GM18858 (cell line): ENCODE data around the gene RIPK1.
"Not testable (repeated sequence)": the region's sequence is repeated elsewhere in the genome, so short reads cannot be mapped to it uniquely, and the experiment has no call there.

Experiments used
- ATAC-seq: cut with Tn5 transposase; IDR thresholded peaks from one replicate; pipeline ENCODE4 v1.9.1; 2021; ENCODE audit not compliant: unreplicated experiment

RIPK1 gene

DNA sequence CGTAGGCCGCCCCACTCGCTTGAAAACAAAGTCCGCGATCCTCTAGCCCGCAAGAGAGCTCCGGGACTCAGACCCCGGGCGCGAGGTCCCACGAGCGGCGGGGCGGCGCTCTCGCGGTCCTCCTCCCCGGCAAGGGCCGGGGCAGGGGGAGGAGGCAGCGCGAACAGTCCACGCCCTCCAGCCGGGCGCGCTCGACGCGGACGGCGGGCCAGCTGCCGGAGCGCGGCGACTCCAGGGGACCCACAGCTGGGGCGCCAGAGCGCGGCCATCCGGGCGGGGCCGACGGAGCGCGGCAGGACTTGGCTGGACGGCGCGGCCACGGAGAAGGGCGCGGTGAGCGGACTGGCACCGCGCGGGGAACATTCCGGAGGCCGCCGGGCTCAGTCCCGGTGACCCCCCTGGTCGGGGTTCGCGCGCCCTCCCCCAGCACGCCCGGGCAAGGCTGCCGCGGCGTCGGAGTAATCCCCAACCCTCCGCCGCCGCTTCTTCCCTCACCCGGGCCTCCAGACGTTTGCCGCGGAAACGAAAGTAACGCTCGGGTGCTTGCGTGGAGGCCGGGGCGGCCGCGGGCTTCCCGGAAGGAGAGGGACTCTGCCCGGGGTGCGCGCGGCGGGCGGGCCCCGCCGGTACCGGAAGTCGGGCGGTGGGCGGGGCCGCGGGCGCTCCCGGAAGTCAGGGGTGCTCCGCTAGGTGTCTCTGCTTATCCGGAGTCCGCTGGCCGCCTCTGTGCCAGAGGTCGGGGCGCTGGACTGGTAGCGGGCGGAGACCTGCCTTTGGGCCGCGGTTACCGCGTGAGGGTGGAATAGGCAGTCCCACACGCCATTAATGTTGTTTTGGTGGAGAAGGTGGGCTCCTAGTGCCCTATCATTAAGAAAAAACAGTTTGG lies at the start of gene RIPK1:
Gene RIPK1 (plus strand): TSS at position 166 of the 886 bp plus-strand sequence. CDS start 8,330 bp downstream, outside the sequence.
- peak; percentile 78 for ATAC-seq

DNA sequence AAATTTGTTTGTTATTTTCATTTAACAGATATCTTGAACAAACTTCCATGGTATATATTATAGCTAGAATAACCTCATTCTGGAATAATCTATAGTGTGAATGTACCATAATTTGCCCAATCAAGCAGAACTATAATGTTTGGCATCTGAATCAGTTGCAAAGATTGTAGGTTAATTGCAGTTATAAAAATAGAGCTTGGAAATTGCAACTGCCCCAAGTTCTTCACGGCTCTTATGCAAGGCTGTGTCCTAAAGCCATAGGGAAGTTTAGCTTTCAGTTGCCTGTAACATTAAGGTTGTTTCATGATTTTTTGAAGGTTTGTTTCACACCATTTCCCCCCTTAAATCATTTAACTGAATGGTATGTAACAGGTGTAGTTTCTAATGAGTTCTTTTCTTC lies 49.2 kb upstream of the RIPK1 start:
- no peak for ATAC-seq

DNA sequence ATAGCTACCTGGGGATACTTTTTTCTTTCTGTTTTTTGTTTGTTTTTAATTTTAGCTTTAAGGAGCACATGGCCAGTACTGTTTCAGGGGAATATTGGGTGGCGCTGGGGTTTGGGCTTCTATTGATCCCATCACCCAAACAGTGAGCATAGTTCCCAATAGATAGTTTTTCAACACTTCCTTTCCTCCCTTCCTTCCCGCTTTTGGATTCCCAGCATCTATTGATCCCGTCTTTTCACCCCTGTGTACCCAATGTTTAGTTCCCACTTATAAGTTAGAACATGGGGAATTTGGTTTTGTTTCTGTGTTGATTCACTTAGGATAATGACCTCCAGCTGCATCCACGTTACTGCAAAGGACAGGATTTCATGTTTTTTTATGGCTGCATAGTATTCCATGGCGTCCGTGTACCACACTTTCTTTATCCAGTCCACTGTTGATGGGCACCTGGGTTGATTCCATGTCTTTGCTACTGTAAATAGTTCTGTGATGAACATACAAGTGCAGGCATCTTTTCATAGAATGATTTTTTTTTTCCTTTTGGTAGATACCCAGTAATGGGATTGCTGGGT lies 48.5 kb upstream of the RIPK1 start:
- no peak for ATAC-seq

DNA sequence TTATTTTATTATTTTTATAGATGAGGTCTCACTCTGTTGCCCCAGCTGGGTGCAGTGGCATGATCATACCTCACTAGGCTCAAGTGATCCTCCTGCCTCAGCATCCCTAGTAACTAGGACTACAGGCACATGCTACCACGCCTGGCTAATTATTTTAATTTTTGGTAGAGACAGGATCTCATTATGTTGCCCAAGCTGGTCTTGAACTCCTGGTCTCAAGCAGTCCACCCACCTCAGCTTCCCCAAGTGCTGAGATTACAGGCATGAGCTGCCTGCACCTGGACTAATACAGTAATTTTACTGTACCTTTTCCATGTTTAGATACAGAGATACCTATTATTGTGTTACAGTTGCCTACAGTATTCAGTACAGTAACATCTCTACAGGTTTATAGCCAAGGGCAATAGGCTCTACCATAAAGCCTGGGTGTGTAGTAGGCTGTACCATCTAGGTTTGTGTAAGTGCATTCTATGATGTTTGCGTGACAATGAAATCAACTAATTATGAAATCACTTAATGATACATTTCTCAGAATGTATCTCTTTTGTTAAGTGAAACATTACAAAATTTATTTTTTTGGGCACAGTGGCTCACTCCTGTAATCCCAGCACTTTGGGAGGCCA lies 47.2 kb upstream of the RIPK1 start:
- ATAC-seq = not testable (repeated sequence)

DNA sequence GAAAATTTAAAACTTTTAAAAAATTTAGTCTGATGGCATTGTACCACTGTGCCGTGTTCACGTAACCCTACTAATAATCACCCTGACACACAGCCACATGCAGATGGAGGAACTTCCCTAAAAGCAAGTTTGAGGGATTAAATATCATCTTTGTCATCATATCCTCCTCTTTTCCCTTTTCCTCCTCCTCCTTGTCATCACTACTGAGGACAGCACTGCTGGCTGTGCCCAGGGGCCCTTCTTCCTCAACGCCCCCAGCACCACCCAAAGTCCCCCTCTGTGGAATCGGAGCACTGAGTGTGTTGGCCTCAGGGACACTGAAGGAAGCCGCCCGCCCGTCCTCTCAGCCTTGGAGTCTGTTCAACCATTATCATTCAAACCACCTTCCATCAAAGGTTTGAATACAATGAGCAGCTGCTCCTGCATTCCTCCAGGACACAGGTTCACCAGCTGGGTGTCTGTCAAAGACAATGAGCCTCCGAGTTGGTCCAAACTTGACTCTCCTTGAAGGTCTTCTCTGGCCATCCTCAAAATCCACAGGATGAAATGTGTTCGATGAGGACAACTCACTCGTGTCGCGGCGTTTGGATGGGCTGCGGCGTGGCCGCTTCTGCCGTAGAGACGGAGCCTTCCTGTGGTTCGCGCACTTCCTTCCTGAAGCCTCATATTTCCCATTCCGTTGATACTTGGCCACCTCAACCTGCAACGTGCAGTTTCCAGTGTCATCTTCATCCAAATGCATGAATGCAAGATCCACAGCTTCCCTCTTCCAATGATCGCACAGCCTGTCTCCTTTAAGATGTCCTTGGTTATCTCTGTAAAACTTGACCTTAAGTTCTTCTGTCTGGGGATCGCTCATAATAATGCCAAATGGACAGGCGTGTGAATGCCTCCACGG lies 45.3 kb upstream of the RIPK1 start:
- ATAC-seq = no peak

DNA sequence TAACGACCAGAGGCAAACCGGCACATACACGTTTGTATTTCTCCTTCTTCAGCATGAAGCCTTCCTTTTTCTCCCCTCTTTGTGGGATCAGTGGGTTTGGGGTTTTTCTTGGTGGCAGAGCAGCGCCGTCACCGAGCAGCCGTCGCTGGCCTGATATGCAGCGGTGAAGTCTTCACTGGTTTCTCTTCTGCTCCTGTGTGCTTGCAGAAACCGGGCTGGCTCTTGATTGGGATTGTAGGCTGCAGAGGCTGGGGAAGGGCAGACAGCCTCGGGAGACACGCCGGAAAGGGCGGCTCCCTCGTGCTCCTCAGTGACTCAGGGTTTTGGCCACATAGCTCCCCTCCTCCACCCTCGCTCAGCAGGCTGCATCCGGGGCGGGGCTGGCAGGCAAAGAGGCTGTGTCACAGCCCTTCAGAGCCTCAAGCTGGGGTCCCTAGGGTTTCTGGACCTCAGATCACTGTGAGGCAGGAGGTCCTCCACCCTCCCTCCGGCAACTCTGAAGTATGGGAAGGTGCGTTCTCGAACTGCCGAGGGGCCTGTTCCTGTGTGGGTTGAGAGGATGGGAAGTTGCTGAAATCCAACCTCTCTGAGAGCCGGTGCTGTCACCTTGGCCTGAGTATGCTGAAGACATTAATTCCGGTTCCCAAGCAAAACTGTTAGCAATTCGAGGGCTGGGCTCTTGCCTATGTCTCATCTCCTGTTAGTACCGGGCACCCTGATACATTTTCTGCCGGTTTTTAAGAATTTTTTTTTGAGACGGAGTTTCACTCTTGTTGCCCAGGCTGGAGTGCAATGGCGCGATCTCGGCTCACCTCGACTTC lies 44.4 kb upstream of the RIPK1 start:
- ATAC-seq = peak; percentile 56

DNA sequence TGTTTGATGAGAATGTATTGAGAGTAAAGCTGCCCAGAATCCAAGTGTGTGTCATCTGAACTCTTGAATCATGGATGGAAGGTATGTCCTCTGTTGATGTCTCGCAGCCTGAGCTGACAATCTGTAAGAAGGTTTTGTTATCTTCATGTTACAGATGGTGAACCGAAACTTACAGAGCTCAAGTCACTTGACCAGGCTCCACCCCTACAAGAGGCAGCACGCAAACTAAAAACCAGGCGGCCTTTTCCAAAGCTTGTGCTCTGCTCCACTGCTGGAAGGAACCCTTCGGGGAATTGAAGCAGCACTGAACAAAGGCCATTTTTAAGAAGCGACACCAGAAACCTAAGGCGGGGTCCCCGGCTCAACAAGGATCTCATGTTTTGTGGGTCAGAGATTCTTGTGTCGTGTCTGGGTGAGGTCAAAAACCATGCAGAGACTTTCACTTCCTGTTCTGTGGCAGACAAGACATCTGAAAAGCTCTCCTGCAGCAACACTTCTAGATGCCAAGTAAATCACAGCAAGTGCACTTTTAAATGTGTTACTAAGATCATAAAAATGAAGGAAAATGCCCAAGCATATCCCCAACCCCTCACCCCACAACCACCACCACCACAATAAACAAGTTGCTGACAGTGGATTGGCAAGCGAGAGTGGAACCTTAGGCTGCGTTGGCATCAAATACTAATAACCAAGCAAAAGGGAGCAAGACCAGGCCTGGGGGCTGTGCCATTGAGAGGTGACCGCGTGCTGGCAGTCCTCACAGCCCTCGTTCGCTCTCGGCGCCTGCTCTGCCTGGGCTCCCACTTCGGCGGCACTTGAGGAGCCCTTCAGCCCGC lies 41.3 kb upstream of the RIPK1 start:
- peak; percentile 60 for ATAC-seq

DNA sequence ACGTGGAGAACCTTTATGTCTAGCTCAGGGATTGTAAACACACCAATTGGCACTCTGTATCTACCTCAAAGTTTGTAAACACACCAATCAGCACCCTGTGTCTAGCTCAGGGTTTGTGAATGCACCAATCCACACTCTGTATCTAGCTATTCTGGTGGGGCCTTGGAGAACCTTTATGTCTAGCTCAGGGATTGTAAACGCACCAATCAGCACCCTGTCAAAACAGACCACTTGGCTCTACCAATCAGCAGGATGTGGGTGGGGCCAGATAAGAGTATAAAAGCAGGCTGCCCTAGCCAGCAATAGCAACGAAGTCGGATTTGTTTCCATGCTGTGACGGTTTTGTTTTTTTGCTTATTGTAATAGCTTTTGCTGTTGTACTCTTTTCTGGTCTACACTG lies 40.1 kb upstream of the RIPK1 start:
- not testable (repeated sequence) for ATAC-seq

DNA sequence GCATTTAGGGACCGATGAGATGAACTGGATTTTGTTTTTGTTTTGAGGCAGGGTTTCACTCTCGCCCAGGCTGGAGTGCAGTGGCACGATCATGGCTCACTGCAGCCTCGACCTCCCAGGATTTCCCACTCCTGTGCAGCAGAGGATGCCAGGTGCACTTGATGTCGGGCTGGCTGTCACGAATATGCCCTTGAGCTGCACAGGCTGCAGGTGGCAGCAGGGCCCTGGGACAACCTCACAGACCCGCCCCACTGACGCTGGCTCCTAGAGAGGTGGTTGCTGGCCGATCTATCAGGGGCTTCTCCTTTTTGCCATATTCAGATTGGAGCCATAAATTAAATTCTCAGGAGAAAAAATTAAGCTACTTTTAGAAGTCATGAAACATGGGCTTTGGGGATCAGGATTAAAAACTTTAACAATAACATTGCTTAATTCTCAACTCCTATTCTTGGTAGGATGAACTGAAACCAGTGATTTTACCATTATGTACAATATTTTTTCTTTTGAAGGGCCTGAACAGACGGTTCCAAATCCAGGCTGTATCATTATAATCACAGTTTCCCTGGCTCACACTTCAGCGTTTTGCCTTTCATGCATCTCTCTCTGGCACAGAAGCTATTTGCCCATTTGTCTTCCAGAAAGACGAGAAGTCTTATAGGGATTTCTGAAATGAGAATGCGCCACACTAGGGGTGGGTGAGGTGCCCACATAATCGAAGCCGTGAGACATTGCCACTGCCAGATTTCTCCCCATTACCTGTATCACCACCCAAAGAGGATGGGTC lies 36.2 kb upstream of the RIPK1 start:
- no peak for ATAC-seq

DNA sequence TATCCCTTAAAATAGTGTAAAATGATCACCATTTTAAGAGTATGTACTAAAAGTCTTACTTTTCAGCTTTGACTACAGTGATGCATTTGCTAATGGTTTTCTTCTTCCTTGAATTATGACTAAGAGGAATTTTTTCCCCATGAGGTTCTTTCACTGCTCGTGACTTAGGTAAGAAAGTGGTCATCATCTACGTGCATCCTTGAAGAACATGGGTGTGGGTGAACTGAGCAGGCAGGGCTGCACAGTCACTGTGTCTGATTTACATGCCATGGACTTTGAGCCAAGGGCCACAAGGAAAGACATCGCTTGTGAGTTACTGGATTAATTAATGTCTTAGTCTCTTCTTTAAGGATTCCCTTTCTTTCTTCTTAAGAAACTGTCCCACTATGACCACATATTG lies 35.3 kb upstream of the RIPK1 start:
- ATAC-seq = no peak

DNA sequence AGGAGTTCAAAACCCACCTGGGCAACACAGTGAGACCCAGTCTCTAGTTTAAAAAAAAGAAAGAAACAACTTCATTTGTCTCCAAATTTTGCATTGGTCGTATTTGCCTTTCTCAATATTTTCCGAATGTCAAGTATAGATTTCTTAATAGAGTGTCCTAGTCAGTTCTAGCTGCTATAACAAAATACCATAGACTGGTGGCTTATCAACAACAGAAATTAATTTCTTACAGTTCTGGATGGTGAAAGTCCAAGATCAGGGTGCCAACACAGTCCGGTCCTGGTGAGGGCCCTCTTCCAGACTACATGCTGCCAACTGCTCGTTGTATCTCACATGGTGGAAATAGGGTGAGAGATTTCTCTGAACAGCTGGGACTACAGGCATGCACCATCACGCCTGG lies 34.6 kb upstream of the RIPK1 start:
- no peak for ATAC-seq

DNA sequence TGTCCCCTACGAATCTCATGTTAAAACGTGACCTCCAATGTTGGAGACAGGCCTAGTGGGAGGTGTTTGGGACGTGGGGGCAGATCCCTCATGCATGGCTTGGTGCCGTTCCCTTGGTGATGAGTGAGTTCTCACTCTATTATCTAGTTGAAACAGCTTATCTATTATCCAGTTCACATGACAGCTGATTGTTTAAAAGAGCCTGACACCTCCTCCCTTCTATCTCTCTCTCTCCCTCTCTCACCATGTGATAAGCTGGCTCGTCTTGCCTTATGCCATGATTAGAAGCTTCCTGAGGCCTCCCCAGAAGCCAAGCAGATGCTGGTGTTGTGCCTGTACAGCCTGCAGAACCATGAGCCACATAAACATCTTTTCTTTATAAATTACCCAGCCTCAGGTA lies 32.9 kb upstream of the RIPK1 start:
- ATAC-seq = no peak

DNA sequence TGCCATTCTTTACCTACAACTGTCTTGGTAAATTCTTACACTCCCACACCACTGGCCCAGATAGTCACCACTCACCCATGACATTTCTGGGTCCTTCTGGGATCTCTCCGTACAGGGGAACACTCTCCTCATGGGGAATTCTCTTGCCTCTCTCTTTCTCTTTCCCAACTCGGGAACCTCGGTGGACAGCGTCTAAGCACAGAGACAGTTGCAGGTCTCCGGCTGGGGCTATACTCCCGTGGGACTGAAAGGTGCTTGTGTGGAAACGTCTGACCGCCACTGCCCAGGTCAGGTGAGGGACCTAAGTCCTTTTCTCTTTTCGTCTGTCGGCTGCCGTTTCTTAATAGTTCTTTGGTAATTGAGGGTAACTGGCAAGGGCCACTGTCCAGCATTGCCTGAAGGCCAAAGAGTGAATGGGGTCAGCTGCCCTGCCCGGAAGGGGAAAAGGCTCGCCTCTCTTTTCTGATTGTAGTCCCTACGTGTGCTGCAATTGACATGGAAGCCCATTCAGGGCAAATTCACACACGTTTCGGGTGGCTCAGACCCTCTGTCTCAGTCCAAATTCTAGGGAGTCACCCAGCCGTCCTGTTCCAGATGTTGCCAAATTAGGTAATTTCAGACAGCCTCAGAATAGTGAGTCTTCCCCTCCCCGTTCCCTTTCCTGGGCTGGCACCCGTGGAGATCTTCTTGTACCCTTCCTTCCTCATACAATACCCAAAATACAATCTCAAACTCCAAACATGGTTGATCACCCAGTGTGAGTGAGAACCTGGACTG lies 31.2 kb upstream of the RIPK1 start:
- no peak for ATAC-seq

DNA sequence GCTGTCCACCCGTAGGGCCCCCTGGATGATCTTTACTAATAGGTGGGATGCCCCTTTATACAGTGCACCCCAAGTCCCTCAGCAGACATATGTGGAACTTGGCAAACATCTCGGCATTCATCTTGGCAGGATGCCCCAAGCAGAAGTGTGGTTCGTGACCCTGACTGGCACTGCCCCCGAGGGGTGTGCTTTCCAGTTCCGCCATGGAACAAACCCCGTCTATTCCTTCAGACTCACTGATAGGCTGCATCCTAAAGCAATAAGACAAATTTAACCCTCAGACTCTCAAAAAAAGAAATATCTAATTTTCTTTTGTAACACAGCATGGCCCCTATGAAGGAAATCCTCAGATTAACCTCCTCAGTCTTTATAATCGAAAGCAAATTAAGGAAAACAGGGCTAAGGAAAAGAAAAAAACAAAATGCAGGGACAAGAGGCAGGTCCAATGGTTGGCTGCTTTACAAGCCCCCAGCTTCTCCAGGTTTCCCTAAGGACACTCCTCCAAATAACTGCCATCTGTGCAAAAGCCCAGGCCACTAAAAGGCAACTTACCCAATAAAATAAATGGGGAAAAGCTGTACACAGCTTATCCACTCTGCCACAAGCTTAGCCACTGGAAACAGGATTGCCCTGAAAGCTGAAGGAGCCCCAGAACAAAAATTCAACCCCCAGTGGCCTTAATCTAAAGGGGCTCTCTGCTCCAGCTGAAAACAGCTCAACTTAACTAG lies 30.5 kb upstream of the RIPK1 start:
- no peak for ATAC-seq

DNA sequence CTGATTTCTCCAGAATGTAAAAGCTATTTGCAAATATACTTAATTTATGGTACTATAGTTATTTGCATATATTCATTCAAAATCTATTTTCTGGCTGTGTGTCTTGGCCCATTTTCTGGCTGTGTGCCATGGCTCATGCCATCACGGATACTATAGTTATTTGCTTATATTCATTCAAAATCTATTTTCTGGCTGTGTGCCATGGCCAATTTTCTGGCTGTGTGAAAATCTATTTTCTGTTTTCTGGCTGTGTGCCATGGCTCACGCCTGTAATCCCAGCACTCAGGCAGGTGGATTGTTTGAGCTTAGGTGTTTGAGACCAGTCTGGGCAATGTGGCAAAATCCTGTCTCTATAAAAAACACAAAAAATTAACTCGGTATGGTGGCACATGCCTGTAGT lies 28.9 kb upstream of the RIPK1 start:
- no peak for ATAC-seq

DNA sequence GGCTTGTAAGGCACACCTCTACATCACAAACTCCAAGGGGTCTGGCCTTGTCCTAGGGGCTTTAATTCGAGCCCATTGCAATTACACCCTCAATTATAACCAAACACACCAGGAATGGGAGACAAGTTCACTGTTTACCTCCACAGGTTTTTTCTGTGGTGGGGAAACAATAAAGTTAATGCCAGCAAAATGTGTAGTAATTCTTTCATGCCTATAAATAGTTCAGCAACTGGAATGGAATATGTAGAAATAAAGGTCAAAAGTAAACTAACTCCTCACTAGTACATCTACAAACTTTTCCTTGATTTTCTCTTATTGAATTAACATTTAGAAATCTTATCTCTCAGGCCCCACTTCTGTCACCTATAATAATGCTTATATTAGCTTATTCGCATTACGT lies 27.1 kb upstream of the RIPK1 start:
- no peak for ATAC-seq

DNA sequence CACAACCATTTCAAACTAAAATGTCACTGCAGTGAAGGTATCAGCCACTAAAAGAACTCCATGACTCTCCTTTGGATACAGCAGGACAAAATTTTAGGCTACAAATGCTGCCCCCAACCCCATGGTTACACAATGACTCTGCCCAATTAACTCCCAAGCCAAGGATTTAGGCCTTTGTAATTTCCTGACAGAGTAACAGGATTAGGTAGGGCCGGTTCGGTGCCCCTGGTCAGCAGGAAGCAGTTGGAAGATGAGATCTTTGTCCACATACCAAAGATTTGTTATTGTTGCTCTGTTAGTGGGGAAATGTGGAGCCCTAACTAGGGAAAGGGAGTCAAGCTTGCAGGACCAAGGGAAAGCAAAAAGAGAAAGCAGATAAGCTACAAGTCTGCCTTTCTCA lies 26.7 kb upstream of the RIPK1 start:
- no peak for ATAC-seq
